ENCODE data around the gene FARS2.

- TF ChIP-seq CTCF (IDR thresholded peaks at IDR 0.05 in 8 of 11, conservative IDR thresholded peaks at IDR 0.05 in 3 of 11) (no peak), POLR2A (IDR thresholded peaks at IDR 0.05) (no peak), POLR2AphosphoS5 (IDR thresholded peaks at IDR 0.05) (peak in 1 of 3 donors; percentile 61)
Observed at GRCh38 chr6:5670811-5671561, 409.7 kb downstream of the FARS2 start.

All from spleen (tissue), 7 donors.